K562 (cell line): ENCODE results near the gene NAV2. TPM values are rescaled to one million over a fixed set of nuclear protein-coding genes. Genes with fewer than 3 reads are reported as not detected.

Source experiments
- ATAC-seq: fragments of 200-7000 bp; cut with Tn5 transposase; 3 replicates; pipeline ENCODE4 v1.9.1; 2020; ENCODE audit warnings: moderate library complexity
- BruUV-seq: library from RNA; stranded (reverse); fragments of 400-500 nt; replicated peaks from 2 replicates; lab custom pipeline; 2021; lab: Mats Ljungman, UMichigan
- CTCF ChIA-PET: fragments of 300-600 bp; formaldehyde crosslinking; extraction: SDS; loops from one replicate; lab custom pipeline; 2021; ENCODE audit warnings: low intra/inter-chr PET ratio; lab: Yijun Ruan, JAX
- POLR2A ChIA-PET: fragments of 300-600, 350-650 bp; sonication (Branson Sonifier 250); formaldehyde crosslinking; extraction: SDS; loops from one replicate; lab custom pipeline; 2021; ENCODE audit warnings: antibody characterized with exemption, inconsistent platforms; lab: Yijun Ruan, JAX
- DNase-seq, 4 experiments: peaks; one replicate each; pipeline versions ENCODE4 v3.0.0 to v3.0.0-alpha.2; 2011 to 2018; ENCODE audit warnings: low spot score in 3 of 4, mixed read lengths in 3 of 4; ENCODE audit errors: extremely low read depth in 1 of 4
- FAIRE-seq: peaks from 2 replicates; lab custom pipeline; 2011; peaks lifted over from hg19 to GRCh38; lab: Jason Lieb, UNC
- H2AFZ ChIP-seq: 2 replicates; pipeline ENCODE4 v1.6.0; 2011; ENCODE audit warnings: low read depth, low read length, control low read depth, inconsistent platforms
- H3K27ac ChIP-seq: fragments of 200-600 bp; 3 replicates; pipeline ENCODE4 v1.8.0; 2011; ENCODE audit warnings: low read depth, mild to moderate bottlenecking, control low read depth, inconsistent platforms, low read length, moderate library complexity, mixed read lengths; ENCODE audit errors: extremely low read depth
- H3K27me3 ChIP-seq, 2 experiments: fragments of 300-600 bp in 1 of 2; 2 replicates in 1 of 2; 3 replicates in 1 of 2; pipeline versions ENCODE4 v1.6.0 to v1.8.0; 2011; ENCODE audit warnings: inconsistent platforms in 2 of 2, low read length in 2 of 2, mild to moderate bottlenecking in 1 of 2, mixed read lengths in 1 of 2, moderate library complexity in 1 of 2; ENCODE audit not compliant: control insufficient read depth in 2 of 2, insufficient read depth in 2 of 2
- H3K36me3 ChIP-seq: fragments of 300-600 bp; 3 replicates; pipeline ENCODE4 v1.8.0; 2011; ENCODE audit warnings: mild to moderate bottlenecking, low read length, inconsistent platforms; ENCODE audit not compliant: control insufficient read depth, insufficient read depth
- H3K4me1 ChIP-seq, 2 experiments: fragments of 200-600 bp in 1 of 2; replicated peaks in 1 of 2; 2 replicates in 1 of 2; 3 replicates in 1 of 2; pipeline versions ENCODE4 v1.5.1 to v1.8.0; 2011; ENCODE audit warnings: inconsistent platforms in 2 of 2, low read length in 2 of 2, mild to moderate bottlenecking in 1 of 2, mixed read lengths in 1 of 2, moderate library complexity in 1 of 2; ENCODE audit not compliant: control insufficient read depth in 2 of 2, insufficient read depth in 2 of 2
- H3K4me2 ChIP-seq: 2 replicates; pipeline ENCODE4 v1.6.1; 2011; ENCODE audit warnings: low read length, control low read depth, inconsistent platforms, mixed read lengths; ENCODE audit not compliant: insufficient read depth
- H3K4me3 ChIP-seq: fragments of 200-600 bp; sonication (generic), shearing (Covaris generic); 2 replicates; pipeline ENCODE4 v1.5.1; 2016; ENCODE audit warnings: control low read depth, inconsistent platforms
- H3K79me2 ChIP-seq: fragments of 200-600 bp; 3 replicates; pipeline ENCODE4 v1.8.0; 2011; ENCODE audit warnings: low read length, inconsistent platforms; ENCODE audit not compliant: control insufficient read depth, insufficient read depth
- H3K9ac ChIP-seq, 2 experiments: 2 replicates each; pipeline versions ENCODE4 v1.6.0 to v1.6.1; 2011; ENCODE audit warnings: low read depth in 2 of 2, low read length in 2 of 2, control low read depth in 1 of 2, inconsistent platforms in 1 of 2, mild to moderate bottlenecking in 1 of 2, mixed read lengths in 1 of 2; ENCODE audit not compliant: insufficient read depth in 1 of 2
- H3K9me1 ChIP-seq: one replicate; pipeline ENCODE4 v1.6.0; 2011; ENCODE audit warnings: inconsistent platforms, mild to moderate bottlenecking, low read length, moderate library complexity; ENCODE audit not compliant: control insufficient read depth, insufficient read depth
- H3K9me3 ChIP-seq: replicated peaks from 2 replicates; pipeline ENCODE4 v1.5.1; 2011; ENCODE audit warnings: low read depth, low read length, inconsistent platforms; ENCODE audit not compliant: control insufficient read depth, insufficient read depth
- H4K20me1 ChIP-seq: replicated peaks from 2 replicates; pipeline ENCODE4 v1.6.1; 2011; ENCODE audit warnings: low read length, inconsistent platforms, mixed read lengths; ENCODE audit not compliant: control insufficient read depth, insufficient read depth
- CBFA2T2 ChIP-seq: fragments of 450-650 bp; conservative IDR thresholded peaks from 2 replicates; pipeline ENCODE4 v1.6.1; 2017; ENCODE audit warnings: mild to moderate bottlenecking
- CBFA2T3 ChIP-seq: fragments of 450-650 bp; IDR thresholded peaks from 2 replicates; pipeline ENCODE4 v1.6.1; 2017
- L3MBTL2 ChIP-seq: fragments of 450-650 bp; IDR thresholded peaks from 2 replicates; pipeline ENCODE4 v1.6.1; 2016; ENCODE audit warnings: mild to moderate bottlenecking, moderate library complexity
- SMARCA4 ChIP-seq: fragments of 450-650 bp; IDR thresholded peaks from 2 replicates; pipeline ENCODE4 v1.6.1; 2016
- SMARCC2 ChIP-seq: fragments of 450-650 bp; IDR thresholded peaks from 2 replicates; pipeline ENCODE4 v1.6.1; 2017; ENCODE audit warnings: antibody characterized with exemption, moderate library complexity, mild to moderate bottlenecking, low read depth
- TEAD4 ChIP-seq, 2 experiments: sonication (generic) in 1 of 2; formaldehyde crosslinking in 1 of 2; IDR thresholded peaks; 2 replicates each; pipeline versions ENCODE4 v1.6.1 to v1.8.0; 2012 to 2022; ENCODE audit warnings: borderline replicate concordance in 1 of 2, inconsistent platforms in 1 of 2, low read length in 1 of 2, mild to moderate bottlenecking in 1 of 2, missing genetic modification reagents in 1 of 2
- TRIM24 ChIP-seq, 2 experiments: fragments of 450-650 bp; IDR thresholded peaks; 2 replicates each; pipeline ENCODE4 v1.6.1; 2016
- ZNF79 ChIP-seq: fragments of 250-450 bp; sonication (Bioruptor Pico); IDR thresholded peaks from 2 replicates; pipeline ENCODE4 v1.4.0; 2020; ENCODE audit warnings: low read depth, mild to moderate bottlenecking, moderate library complexity
- WGBS: fragments of 100-300 bp; shearing (Covaris generic); methylation state at CpG from one replicate; pipeline ENCODE4 v1.1.6; 2016; ENCODE audit warnings: low coverage, mixed read lengths; ENCODE audit not compliant: insufficient coverage; ENCODE audit errors: missing lambda C conversion rate; 5-methylcytosine and 5-hydroxymethylcytosine counted together
- in situ Hi-C: fragments of 300-500 bp; cut with MboI; formaldehyde crosslinking; loops from 4 replicates; pipeline ENCODE4 v1.15.0; 2018; ENCODE audit warnings: inconsistent platforms, mixed read lengths
- intact Hi-C: fragments of 100-400 bp; cut with micrococcal nuclease; formaldehyde crosslinking; loops from 2 replicates; pipeline ENCODE4 v1.14.2; 2022
- polyA plus RNA-seq, 8 experiments: library from polyadenylated mRNA; depleted of rRNA in 4 of 8; stranded (reverse) in 5 of 8; unstranded in 3 of 8; fragments of >200 nt; fragmentation: Nextera tagmentation in 2 of 8; fragmentation: Illumina TruSeq in 1 of 8; extraction: Ambion mirVana in 2 of 8; extraction: Trizol in 1 of 8; gene quantifications; 2 replicates each; pipeline versions ENCODE4 v1.2.1 to v1.2.3, GENCODE V29; 2011 to 2014; ENCODE audit warnings: inconsistent platforms in 1 of 8, missing spikeins in 1 of 8
- total RNA-seq, 7 experiments: library from RNA; depleted of rRNA in 6 of 7; stranded (reverse); fragments of >200 nt in 6 of 7; fragmentation: Illumina TruSeq in 2 of 7; extraction: Trizol in 2 of 7; gene quantifications; 2 replicates each; pipeline versions ENCODE4 v1.2.1 to v1.2.3, GENCODE V29; 2011 to 2021; ENCODE audit warnings: low replicate concordance in 1 of 7
- TF ChIP-seq, protein P1 (sequence below): sonication (generic); formaldehyde crosslinking; IDR thresholded peaks from 2 replicates; pipeline ENCODE4 v1.9.0; 2022; ENCODE audit warnings: mild to moderate bottlenecking, missing genetic modification reagents
- TF ChIP-seq, protein P2 (sequence below): fragments of 250-450 bp; sonication (Bioruptor Pico); IDR thresholded peaks from 2 replicates; pipeline ENCODE4 v1.5.0; 2020; ENCODE audit warnings: mild to moderate bottlenecking

NAV2 gene
- total and polyA plus RNA-seq, 9 of the 15 experiments (the other 6 are each of a cell fraction or from before 2014, with no cell fraction given), result 0.03 to 0.35 (median 0.05) TPM

DNA sequence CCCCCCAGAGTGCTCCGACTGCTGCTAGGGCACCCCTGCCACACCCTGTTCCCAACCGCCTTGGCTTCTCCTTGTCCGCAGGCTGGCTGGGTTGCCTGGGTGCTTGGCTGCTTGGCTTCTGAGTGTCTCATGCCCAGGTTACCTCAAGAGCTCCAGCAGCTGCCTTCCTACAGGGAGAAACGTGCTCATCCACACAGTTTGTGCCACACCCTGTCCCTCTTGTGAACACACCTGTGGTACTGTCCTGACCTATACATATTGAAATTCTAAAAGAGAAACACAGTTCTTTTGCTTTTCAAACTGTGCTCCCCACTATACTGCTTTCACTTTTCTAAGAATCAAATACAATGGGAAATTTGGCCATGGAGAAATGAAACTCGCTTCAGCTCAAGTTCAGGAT lies 256.2 kb downstream of the NAV2 start (continued):
- TF ChIP-seq SMARCC2, result no peak

DNA sequence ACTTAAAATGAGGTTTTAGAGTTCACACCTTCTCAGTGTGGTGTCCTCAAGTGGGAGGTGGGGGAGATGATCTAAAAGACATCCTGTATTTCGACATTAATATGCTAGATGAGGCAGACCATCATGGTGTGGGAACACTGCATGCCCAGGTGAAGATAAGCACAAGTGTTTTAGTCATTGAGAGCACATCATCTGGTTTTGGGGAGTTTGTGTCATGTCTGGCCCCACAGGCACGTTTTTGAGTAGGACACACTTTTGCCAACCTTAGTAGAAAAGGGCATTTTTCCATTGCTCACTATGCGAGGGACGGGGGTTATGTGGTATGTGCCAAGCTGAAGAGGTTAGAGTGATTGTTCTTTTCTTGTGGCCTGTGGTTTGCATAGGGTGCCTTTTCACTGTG lies 258.3 kb downstream of the NAV2 start:
- Histone ChIP-seq H3K79me2 (no peaks in the 10 kb centered on the region), H3K27ac (no peak overlapping the region), H3K4me3 (no peak overlapping the region), H4K20me1 (no peaks in the 10 kb centered on the region), H3K9me1 (no peaks in the 10 kb centered on the region), H3K27me3 (no peaks in the 10 kb centered on the region), H3K4me1 (peaks cover 16 to 52% of the 10 kb centered on the region in 2 experiments), H3K36me3 (no peaks in the 10 kb centered on the region), H3K9me3 (no peaks in the 10 kb centered on the region), H3K4me2 (no peak overlapping the region), H2AFZ (no peak overlapping the region), H3K9ac (no peak overlapping the region)
- ATAC-seq (no peak), FAIRE-seq (no peak), DNase-seq (no peak)
- intact Hi-C loops, result no loop called here
- POLR2A ChIA-PET, result interaction anchor here (0.6 to 1.7 kb wide), 2 partner anchors 8 to 31 kb away, joined by 3 read pairs; no protein-coding TSS in a partner anchor
- BruUV-seq, result no TSS peak
- in situ Hi-C loops, result no loop called here
- CTCF ChIA-PET, result no interaction called here
- TF ChIP-seq ZNF79 (CRISPR knock-in tag), result no peak
- TF ChIP-seq, protein P1, sequence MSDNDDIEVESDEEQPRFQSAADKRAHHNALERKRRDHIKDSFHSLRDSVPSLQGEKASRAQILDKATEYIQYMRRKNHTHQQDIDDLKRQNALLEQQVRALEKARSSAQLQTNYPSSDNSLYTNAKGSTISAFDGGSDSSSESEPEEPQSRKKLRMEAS, result 0 out of 2 replicates have a peak, but pooled peaks have one; percentile 30
- TF ChIP-seq SMARCA4, result 0 out of 2 replicates have a peak, but pooled peaks have one; percentile 11
- TF ChIP-seq, protein P2, sequence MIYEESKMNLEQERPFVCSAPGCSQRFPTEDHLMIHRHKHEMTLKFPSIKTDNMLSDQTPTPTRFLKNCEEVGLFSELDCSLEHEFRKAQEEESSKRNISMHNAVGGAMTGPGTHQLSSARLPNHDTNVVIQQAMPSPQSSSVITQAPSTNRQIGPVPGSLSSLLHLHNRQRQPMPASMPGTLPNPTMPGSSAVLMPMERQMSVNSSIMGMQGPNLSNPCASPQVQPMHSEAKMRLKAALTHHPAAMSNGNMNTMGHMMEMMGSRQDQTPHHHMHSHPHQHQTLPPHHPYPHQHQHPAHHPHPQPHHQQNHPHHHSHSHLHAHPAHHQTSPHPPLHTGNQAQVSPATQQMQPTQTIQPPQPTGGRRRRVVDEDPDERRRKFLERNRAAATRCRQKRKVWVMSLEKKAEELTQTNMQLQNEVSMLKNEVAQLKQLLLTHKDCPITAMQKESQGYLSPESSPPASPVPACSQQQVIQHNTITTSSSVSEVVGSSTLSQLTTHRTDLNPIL (CRISPR knock-in tag), result no peak
- peak in 1 of 2 experiments; percentile 33; a peak in 1 of 4 replicates for TF ChIP-seq TRIM24 (IDR thresholded peaks at IDR 0.05)
- TF ChIP-seq CBFA2T3, result peak; percentile 42; the same call in 1 of the 2 replicates
- peak; percentile 37; the same call in 1 of the 2 replicates for TF ChIP-seq TEAD4 (IDR thresholded peaks at IDR 0.05; ENCODE audit: low read length)
- no peak for TF ChIP-seq TEAD4 (CRISPR knock-in tag; IDR thresholded peaks at IDR 0.05; ENCODE audit: borderline replicate concordance)
- 0 out of 2 replicates have a peak, but pooled peaks have one; percentile 28 for TF ChIP-seq CBFA2T2
- TF ChIP-seq L3MBTL2, result peak; percentile 35; the same call in 1 of the 2 replicates
- WGBS, result 49% methylated on average over 4 of the region's 4 CpGs
